NT2/D1 (cell line): ENCODE measurements around the gene ADAM8.

ENCODE experiments used
- SUZ12 ChIP-seq: IDR thresholded peaks from 2 replicates; pipeline ENCODE4 v1.6.1; 2011; ENCODE audit not compliant: insufficient read length, insufficient read depth; ENCODE audit errors: extremely low read depth
- YY1 ChIP-seq: IDR thresholded peaks from 2 replicates; pipeline ENCODE4 v1.6.1; 2011; ENCODE audit not compliant: insufficient read length, insufficient read depth
- ZNF274 ChIP-seq: IDR thresholded peaks from 2 replicates; pipeline ENCODE4 v1.6.1; 2011; ENCODE audit warnings: mild to moderate bottlenecking, low read depth, low read length

DNA sequence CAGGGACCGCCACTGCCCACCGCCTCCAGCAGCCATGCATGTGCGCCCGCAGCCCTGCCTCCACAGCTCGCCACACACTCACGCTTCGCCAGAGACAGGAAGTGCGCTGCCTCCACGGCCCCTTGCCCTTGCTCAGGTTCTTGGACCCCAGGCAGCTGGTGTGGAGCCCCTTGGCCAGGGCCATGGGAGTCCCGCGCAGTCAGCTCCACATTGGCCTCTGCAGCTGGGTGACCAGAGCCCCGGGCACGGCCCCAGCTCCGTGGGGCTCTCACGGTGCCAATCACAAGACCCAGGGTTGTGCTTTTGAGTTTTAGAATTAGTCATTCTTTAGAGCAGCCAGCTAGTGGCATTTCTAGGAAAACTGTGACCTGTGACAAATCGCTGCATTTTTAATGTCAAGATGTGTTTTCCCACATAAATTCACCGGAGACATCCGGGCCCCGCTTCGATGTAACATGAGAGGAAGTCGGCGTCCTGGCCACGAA, 50.9 kb downstream of the ADAM8 start:
- TF ChIP-seq ZNF274 (no peak), SUZ12 (no peak), YY1 (no peak)
